A673 (cell line): Measurements from ENCODE around the gene CYP2E1. TPM values are rescaled to one million over a fixed set of nuclear protein-coding genes. Genes with fewer than 3 reads are reported as not detected.
A peak's percentile ranks its signal among the peaks of the same experiment; 100 is the strongest.
"Not testable (repeated sequence)": the region's sequence is repeated elsewhere in the genome, so short reads cannot be mapped to it uniquely, and the experiment has no call there.

Experiments used
- BruUV-seq: library from RNA; stranded (reverse); fragments of 400-500 nt; replicated peaks from 2 replicates; lab custom pipeline; 2021; lab: Mats Ljungman, UMichigan
- CTCF ChIA-PET: fragments of 300-600 bp; sonication (Branson Sonifier 250); formaldehyde crosslinking; loops from one replicate; lab custom pipeline; 2022; ENCODE audit warnings: antibody characterized with exemption; lab: Charles Lee
- POLR2A ChIA-PET: fragments of 300-600 bp; sonication (Branson Sonifier 250); formaldehyde crosslinking; loops from one replicate; lab custom pipeline; 2022; ENCODE audit warnings: antibody characterized with exemption; ENCODE audit not compliant: low non-redundant PET; lab: Charles Lee
- DNase-seq: peaks from one replicate; pipeline ENCODE4 v3.0.0-alpha.2; 2015; ENCODE audit warnings: low spot score
- H3K27ac ChIP-seq: fragments of 200-600 bp; sonication (generic); 2 replicates; pipeline ENCODE4 v1.5.1; 2016; ENCODE audit warnings: mixed run types, low read depth, mild to moderate bottlenecking, mixed read lengths, antibody characterized with exemption, low read length; ENCODE audit not compliant: poor library complexity, severe bottlenecking
- H3K27me3 ChIP-seq: fragments of 200-600 bp; sonication (generic); replicated peaks from 2 replicates; pipeline ENCODE4 v1.6.1; 2017; ENCODE audit warnings: mixed run types, low read depth, mild to moderate bottlenecking, mixed read lengths, antibody characterized with exemption, low read length; ENCODE audit not compliant: insufficient read depth, poor library complexity
- H3K36me3 ChIP-seq: fragments of 200-600 bp; sonication (generic); 2 replicates; pipeline ENCODE4 v1.6.1; 2016; ENCODE audit warnings: mixed run types, mild to moderate bottlenecking, mixed read lengths, antibody characterized with exemption, low read length; ENCODE audit not compliant: insufficient read depth, poor library complexity, severe bottlenecking
- H3K4me1 ChIP-seq: fragments of 200-600 bp; sonication (generic); 2 replicates; pipeline ENCODE4 v1.6.1; 2017; ENCODE audit warnings: mixed run types, mild to moderate bottlenecking, mixed read lengths, antibody characterized with exemption, low read length; ENCODE audit not compliant: insufficient read depth, poor library complexity, severe bottlenecking
- H3K4me3 ChIP-seq: fragments of 200-600 bp; sonication (generic); 2 replicates; pipeline ENCODE4 v1.5.1; 2016; ENCODE audit warnings: low read depth, mixed run types, mild to moderate bottlenecking, mixed read lengths, low read length; ENCODE audit not compliant: poor library complexity, severe bottlenecking
- H3K9me3 ChIP-seq: fragments of 200-600 bp; sonication (generic); 2 replicates; pipeline ENCODE4 v1.6.1; 2016; ENCODE audit warnings: mixed run types, low read depth, mild to moderate bottlenecking, mixed read lengths, antibody characterized with exemption, low read length; ENCODE audit not compliant: poor library complexity, severe bottlenecking
- EZH2 ChIP-seq: fragments of 200-600 bp; sonication (generic); IDR thresholded peaks from 2 replicates; pipeline ENCODE4 v1.6.1; 2017; ENCODE audit warnings: borderline replicate concordance, low read depth, mild to moderate bottlenecking, mixed read lengths, antibody characterized with exemption, low read length; ENCODE audit not compliant: poor library complexity, severe bottlenecking
- intact Hi-C: fragments of 100-400 bp; cut with micrococcal nuclease; formaldehyde crosslinking; loops from one replicate; pipeline ENCODE4 v1.10.0; 2022; ENCODE audit not compliant: unreplicated experiment
- total RNA-seq: library from RNA; stranded (reverse); gene quantifications from 2 replicates; pipeline ENCODE4 v1.2.3, GENCODE V29; 2021
- TF ChIP-seq, protein P1 (sequence below): fragments of 300-800, 200-600 bp; sonication (generic); conservative IDR thresholded peaks from 2 replicates; pipeline ENCODE4 v1.5.1; 2017; ENCODE audit warnings: low read depth, mild to moderate bottlenecking, antibody characterized with exemption, low read length, moderate library complexity, mixed read lengths

CYP2E1 gene
- total RNA-seq, 1 experiment from 2014 or later: 0.49 TPM

- no peak overlapping the region for H3K4me3 ChIP-seq
- no peaks in the 10 kb centered on the region for H3K36me3 ChIP-seq
- POLR2A ChIA-PET: no interaction called here
- no peaks in the 10 kb centered on the region for H3K4me1 ChIP-seq
- intact Hi-C loops: no loop called here
- no TSS peak for BruUV-seq
- no peaks in the 10 kb centered on the region for H3K9me3 ChIP-seq
- CTCF ChIA-PET: no interaction called here
- no peak for TF ChIP-seq EZH2
- TF ChIP-seq, protein P1, sequence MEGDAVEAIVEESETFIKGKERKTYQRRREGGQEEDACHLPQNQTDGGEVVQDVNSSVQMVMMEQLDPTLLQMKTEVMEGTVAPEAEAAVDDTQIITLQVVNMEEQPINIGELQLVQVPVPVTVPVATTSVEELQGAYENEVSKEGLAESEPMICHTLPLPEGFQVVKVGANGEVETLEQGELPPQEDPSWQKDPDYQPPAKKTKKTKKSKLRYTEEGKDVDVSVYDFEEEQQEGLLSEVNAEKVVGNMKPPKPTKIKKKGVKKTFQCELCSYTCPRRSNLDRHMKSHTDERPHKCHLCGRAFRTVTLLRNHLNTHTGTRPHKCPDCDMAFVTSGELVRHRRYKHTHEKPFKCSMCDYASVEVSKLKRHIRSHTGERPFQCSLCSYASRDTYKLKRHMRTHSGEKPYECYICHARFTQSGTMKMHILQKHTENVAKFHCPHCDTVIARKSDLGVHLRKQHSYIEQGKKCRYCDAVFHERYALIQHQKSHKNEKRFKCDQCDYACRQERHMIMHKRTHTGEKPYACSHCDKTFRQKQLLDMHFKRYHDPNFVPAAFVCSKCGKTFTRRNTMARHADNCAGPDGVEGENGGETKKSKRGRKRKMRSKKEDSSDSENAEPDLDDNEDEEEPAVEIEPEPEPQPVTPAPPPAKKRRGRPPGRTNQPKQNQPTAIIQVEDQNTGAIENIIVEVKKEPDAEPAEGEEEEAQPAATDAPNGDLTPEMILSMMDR: no peak
- peaks cover 79% of the 10 kb centered on the region for H3K27me3 ChIP-seq
- DNase-seq: no peak
- H3K27ac ChIP-seq: no peak overlapping the region
Observed at GRCh38 chr10:133515471-133515870, 11.7 kb upstream of the CYP2E1 start.

- BruUV-seq: no TSS peak
- H3K4me1 ChIP-seq: no peaks in the 10 kb centered on the region
- H3K27ac ChIP-seq: no peak overlapping the region
- H3K27me3 ChIP-seq: peaks cover 79% of the 10 kb centered on the region
- H3K36me3 ChIP-seq: no peaks in the 10 kb centered on the region
- no peaks in the 10 kb centered on the region for H3K9me3 ChIP-seq
- intact Hi-C loops: no loop called here
- TF ChIP-seq, protein P1: no peak
- TF ChIP-seq EZH2: no peak
- DNase-seq: no peak
- H3K4me3 ChIP-seq: no peak overlapping the region
- CTCF ChIA-PET: no interaction called here
- POLR2A ChIA-PET: no interaction called here
Observed at GRCh38 chr10:133516057-133516456, 11.1 kb upstream of the CYP2E1 start.

DNA sequence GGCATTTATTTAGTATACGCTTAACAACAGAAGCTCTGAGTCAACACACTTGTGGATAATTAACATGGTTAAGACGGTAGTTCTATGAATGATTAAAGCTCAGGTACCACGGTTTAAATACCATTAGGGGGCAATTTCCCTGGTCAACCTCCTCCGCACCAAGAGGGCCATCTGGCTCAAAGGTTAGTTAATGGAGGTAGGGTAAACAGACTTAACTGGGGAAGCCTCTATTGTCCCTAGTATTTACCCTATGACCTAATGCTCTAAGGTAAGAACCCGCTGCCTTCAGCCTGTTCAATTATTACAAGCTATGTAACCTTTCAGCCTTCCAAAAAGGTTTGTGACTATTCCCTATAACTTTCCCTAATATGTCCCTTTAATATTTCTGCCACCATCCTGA lies 8.6 kb upstream of the CYP2E1 start:
- DNase-seq, H3K4me3 ChIP-seq, POLR2A ChIA-PET, H3K27ac ChIP-seq, intact Hi-C loops, H3K9me3 ChIP-seq, BruUV-seq, H3K4me1 ChIP-seq, H3K36me3 ChIP-seq, CTCF ChIA-PET: not testable (repeated sequence)
- H3K27me3 ChIP-seq: peaks cover 76% of the 10 kb centered on the region

DNA sequence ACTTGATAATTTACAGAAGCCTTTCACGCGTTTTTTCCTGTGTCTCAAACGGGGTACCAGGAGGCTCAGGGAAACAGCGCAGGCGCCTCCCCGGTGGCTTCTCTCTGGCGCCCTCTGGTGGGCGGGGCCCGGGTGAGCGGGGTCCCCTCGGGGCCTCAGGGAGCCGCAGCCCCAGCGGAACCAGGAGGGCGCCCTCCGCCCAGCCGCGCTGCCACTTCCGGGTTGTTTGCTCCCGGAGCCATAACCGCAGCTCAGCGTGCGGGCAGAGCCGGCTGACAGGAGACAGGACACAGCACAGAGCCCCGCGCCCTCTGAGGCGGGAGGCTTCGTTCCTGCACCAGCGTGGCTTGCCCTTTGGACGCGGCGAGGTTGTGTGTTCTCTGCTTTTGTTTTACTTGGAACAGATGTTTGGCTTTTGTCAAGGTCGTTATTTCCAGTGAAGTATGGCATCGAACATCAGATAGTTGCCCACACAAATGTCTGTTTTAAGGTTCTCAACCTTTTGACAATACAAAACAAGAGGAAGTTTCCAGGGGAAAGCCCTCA lies 6.9 kb upstream of the CYP2E1 start:
- Histone ChIP-seq H3K36me3 (no peaks in the 10 kb centered on the region), H3K4me3 (peak overlapping the region; percentile 37), H3K4me1 (no peaks in the 10 kb centered on the region), H3K27ac (no peak overlapping the region), H3K9me3 (peaks cover 4% of the 10 kb centered on the region), H3K27me3 (peaks cover 75% of the 10 kb centered on the region)
- peak; percentile 85 for DNase-seq
- intact Hi-C loops: loop anchor here (5.0 kb wide), 1 partner anchor 193 kb away; no protein-coding TSS in a partner anchor
- no peak for TF ChIP-seq EZH2
- TF ChIP-seq, protein P1: peak; percentile 97
- CTCF ChIA-PET: interaction anchor here (0.7 kb wide), 1 partner anchor 191 kb away, joined by 3 read pairs; no protein-coding TSS in a partner anchor
- BruUV-seq: no TSS peak
- POLR2A ChIA-PET: no interaction called here
